HepG2 (cell line): ENCODE results near the gene RAB32. TPM values are rescaled to one million over a fixed set of nuclear protein-coding genes. Genes with fewer than 3 reads are reported as not detected.

Source experiments
- CHD2 ChIP-seq: IDR thresholded peaks from 2 replicates; pipeline ENCODE4 v1.6.1; 2011; ENCODE audit warnings: low read depth, low read length, improper control_type of control experiment
- ELF4 ChIP-seq: sonication (generic); formaldehyde crosslinking; IDR thresholded peaks from 2 replicates; pipeline ENCODE4 v1.5.0; 2020; ENCODE audit warnings: missing genetic modification reagents, mild to moderate bottlenecking, moderate library complexity, borderline replicate concordance
- HNF1B ChIP-seq: sonication (generic); formaldehyde crosslinking; IDR thresholded peaks from 2 replicates; pipeline ENCODE4 v1.5.1; 2020; ENCODE audit warnings: mild to moderate bottlenecking, moderate library complexity, missing genetic modification reagents
- KMT2B ChIP-seq: IDR thresholded peaks from 2 replicates; pipeline ENCODE4 v1.6.1; 2016; ENCODE audit warnings: missing genetic modification reagents, missing compliant biosample characterization
- MED13 ChIP-seq: sonication (generic); formaldehyde crosslinking; IDR thresholded peaks from 2 replicates; pipeline ENCODE4 v1.5.0; 2020; ENCODE audit warnings: missing genetic modification reagents
- MYPOP ChIP-seq: sonication (generic); formaldehyde crosslinking; IDR thresholded peaks from 2 replicates; pipeline ENCODE4 v1.8.1; 2023; ENCODE audit warnings: mild to moderate bottlenecking, moderate library complexity, missing genetic modification reagents
- MZF1 ChIP-seq: sonication (generic); formaldehyde crosslinking; IDR thresholded peaks from 2 replicates; pipeline ENCODE4 v1.8.1; 2023; ENCODE audit warnings: mild to moderate bottlenecking, missing genetic modification reagents, borderline replicate concordance
- NFE2 ChIP-seq: sonication (generic); formaldehyde crosslinking; IDR thresholded peaks from 2 replicates; pipeline ENCODE4 v1.4.0; 2020; ENCODE audit warnings: missing genetic modification reagents
- RBFOX2 ChIP-seq: fragments of 200-400 bp; formaldehyde crosslinking; IDR thresholded peaks from 2 replicates; pipeline ENCODE4 v1.6.1; 2017; ENCODE audit warnings: low read depth, mild to moderate bottlenecking, low read length
- RBM22 ChIP-seq: fragments of 200-400 bp; formaldehyde crosslinking; optimal IDR thresholded peaks from 2 replicates; pipeline ENCODE3; 2017; ENCODE audit warnings: mild to moderate bottlenecking, low read length, moderate library complexity
- SIX4 ChIP-seq: sonication (generic); formaldehyde crosslinking; IDR thresholded peaks from 2 replicates; pipeline ENCODE4 v1.4.0; 2020; ENCODE audit warnings: missing genetic modification reagents
- SP2 ChIP-seq: sonication (generic); formaldehyde crosslinking; IDR thresholded peaks from 2 replicates; pipeline ENCODE4 v1.5.1; 2020; ENCODE audit warnings: mild to moderate bottlenecking, missing genetic modification reagents
- ZNF101 ChIP-seq: sonication (generic); formaldehyde crosslinking; IDR thresholded peaks from 2 replicates; pipeline ENCODE4 v1.4.0; 2020; ENCODE audit warnings: mild to moderate bottlenecking, low read depth, missing genetic modification reagents, borderline replicate concordance
- ZNF3 ChIP-seq: IDR thresholded peaks from 2 replicates; pipeline ENCODE4 v1.7.0; 2017; ENCODE audit warnings: inconsistent platforms
- ZNF33B ChIP-seq: sonication (generic); formaldehyde crosslinking; IDR thresholded peaks from 2 replicates; pipeline ENCODE4 v1.5.1; 2020; ENCODE audit warnings: mild to moderate bottlenecking, missing genetic modification reagents
- ZNF354B ChIP-seq: sonication (generic); formaldehyde crosslinking; IDR thresholded peaks from 2 replicates; pipeline ENCODE4 v1.8.0; 2022; ENCODE audit warnings: mild to moderate bottlenecking, missing genetic modification reagents
- ZNF446 ChIP-seq: sonication (generic); formaldehyde crosslinking; IDR thresholded peaks from 2 replicates; pipeline ENCODE4 v1.5.0; 2020; ENCODE audit warnings: mild to moderate bottlenecking, missing genetic modification reagents
- ZNF547 ChIP-seq: sonication (generic); formaldehyde crosslinking; IDR thresholded peaks from 2 replicates; pipeline ENCODE4 v1.5.1; 2020; ENCODE audit warnings: mild to moderate bottlenecking, missing genetic modification reagents
- ZNF569 ChIP-seq: sonication (generic); formaldehyde crosslinking; IDR thresholded peaks from 2 replicates; pipeline ENCODE4 v1.5.0; 2020; ENCODE audit warnings: mild to moderate bottlenecking, missing genetic modification reagents, moderate library complexity, borderline replicate concordance
- polyA plus RNA-seq, 8 experiments: library from polyadenylated mRNA; depleted of rRNA in 3 of 8; stranded (reverse) in 7 of 8; unstranded in 1 of 8; fragments of >200 nt; fragmentation: Illumina TruSeq in 4 of 8; extraction: Trizol in 4 of 8; gene quantifications; 2 replicates each; pipeline versions ENCODE4 v1.2.1 to v1.2.3, GENCODE V29; 2011 to 2016; ENCODE audit warnings: low read depth in 4 of 8, missing spikeins in 1 of 8, mixed read lengths in 1 of 8; ENCODE audit not compliant: insufficient read depth in 1 of 8
- total RNA-seq, 5 experiments: library from RNA; depleted of rRNA; stranded (reverse); fragments of >200 nt; fragmentation: Illumina TruSeq; extraction: Trizol; gene quantifications; 2 replicates each; pipeline ENCODE4 v1.2.3, GENCODE V29; 2016; ENCODE audit warnings: low read depth in 1 of 5
- TF ChIP-seq, protein P1 (sequence below): sonication (generic); formaldehyde crosslinking; IDR thresholded peaks from 2 replicates; pipeline ENCODE4 v1.5.0; 2020; ENCODE audit warnings: mild to moderate bottlenecking, missing genetic modification reagents
- TF ChIP-seq, protein P2 (sequence below): sonication (generic); formaldehyde crosslinking; IDR thresholded peaks from 2 replicates; pipeline ENCODE4 v1.5.1; 2020; ENCODE audit warnings: mild to moderate bottlenecking, missing genetic modification reagents
- TF ChIP-seq, protein P3 (sequence below): sonication (generic); formaldehyde crosslinking; IDR thresholded peaks from 2 replicates; pipeline ENCODE4 v1.5.0; 2020; ENCODE audit warnings: missing genetic modification reagents, mild to moderate bottlenecking, borderline replicate concordance

RAB32 gene
- total and polyA plus RNA-seq, 2 of the 13 experiments (the other 11 are each of a cell fraction or from before 2014, with no cell fraction given) = 43.7 to 93.9 TPM

- TF ChIP-seq, protein P1, sequence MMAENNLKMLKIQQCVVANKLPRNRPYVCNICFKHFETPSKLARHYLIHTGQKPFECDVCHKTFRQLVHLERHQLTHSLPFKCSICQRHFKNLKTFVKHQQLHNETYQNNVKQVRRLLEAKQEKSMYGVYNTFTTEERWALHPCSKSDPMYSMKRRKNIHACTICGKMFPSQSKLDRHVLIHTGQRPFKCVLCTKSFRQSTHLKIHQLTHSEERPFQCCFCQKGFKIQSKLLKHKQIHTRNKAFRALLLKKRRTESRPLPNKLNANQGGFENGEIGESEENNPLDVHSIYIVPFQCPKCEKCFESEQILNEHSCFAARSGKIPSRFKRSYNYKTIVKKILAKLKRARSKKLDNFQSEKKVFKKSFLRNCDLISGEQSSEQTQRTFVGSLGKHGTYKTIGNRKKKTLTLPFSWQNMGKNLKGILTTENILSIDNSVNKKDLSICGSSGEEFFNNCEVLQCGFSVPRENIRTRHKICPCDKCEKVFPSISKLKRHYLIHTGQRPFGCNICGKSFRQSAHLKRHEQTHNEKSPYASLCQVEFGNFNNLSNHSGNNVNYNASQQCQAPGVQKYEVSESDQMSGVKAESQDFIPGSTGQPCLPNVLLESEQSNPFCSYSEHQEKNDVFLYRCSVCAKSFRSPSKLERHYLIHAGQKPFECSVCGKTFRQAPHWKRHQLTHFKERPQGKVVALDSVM (CRISPR knock-in tag) = peak; percentile 15; the same call in 1 of the 2 replicates
- TF ChIP-seq CHD2 (no peak), ZNF3 (CRISPR knock-in tag) (no peak), ZNF569 (CRISPR knock-in tag) (no peak), SP2 (CRISPR knock-in tag) (peak; percentile 43; the same call in 1 of the 2 replicates), SIX4 (CRISPR knock-in tag) (no peak), ELF4 (CRISPR knock-in tag) (peak; percentile 83), RBM22 (no peak), ZNF33B (CRISPR knock-in tag) (no peak), HNF1B (CRISPR knock-in tag) (no peak), ZNF101 (CRISPR knock-in tag) (no peak), RBFOX2 (peak; percentile 76), MED13 (CRISPR knock-in tag) (no peak), ZNF354B (CRISPR knock-in tag) (no peak), NFE2 (CRISPR knock-in tag) (no peak), KMT2B (CRISPR knock-in tag) (peak; percentile 51; the same call in 1 of the 2 replicates), MYPOP (CRISPR knock-in tag) (peak; percentile 61; the same call in 1 of the 2 replicates), MZF1 (CRISPR knock-in tag) (no peak), ZNF446 (no peak), ZNF547 (CRISPR knock-in tag) (peak; percentile 63; the same call in 1 of the 2 replicates)
- TF ChIP-seq, protein P2, sequence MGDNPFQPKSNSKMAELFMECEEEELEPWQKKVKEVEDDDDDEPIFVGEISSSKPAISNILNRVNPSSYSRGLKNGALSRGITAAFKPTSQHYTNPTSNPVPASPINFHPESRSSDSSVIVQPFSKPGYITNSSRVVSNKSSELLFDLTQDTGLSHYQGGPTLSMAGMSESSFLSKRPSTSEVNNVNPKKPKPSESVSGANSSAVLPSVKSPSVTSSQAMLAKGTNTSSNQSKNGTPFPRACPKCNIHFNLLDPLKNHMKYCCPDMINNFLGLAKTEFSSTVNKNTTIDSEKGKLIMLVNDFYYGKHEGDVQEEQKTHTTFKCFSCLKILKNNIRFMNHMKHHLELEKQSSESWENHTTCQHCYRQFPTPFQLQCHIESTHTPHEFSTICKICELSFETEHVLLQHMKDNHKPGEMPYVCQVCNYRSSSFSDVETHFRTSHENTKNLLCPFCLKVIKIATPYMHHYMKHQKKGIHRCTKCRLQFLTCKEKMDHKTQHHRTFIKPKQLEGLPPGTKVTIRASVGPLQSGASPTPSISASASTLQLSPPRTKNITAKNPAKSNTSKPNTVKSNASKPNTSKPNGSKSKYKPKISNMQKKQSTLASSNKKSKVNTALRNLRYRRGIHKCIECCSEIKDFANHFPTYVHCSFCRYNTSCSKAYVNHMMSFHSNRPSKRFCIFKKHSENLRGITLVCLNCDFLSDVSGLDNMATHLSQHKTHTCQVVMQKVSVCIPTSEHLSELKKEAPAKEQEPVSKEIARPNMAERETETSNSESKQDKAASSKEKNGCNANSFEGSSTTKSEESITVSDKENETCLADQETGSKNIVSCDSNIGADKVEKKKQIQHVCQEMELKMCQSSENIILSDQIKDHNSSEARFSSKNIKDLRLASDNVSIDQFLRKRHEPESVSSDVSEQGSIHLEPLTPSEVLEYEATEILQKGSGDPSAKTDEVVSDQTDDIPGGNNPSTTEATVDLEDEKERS (CRISPR knock-in tag) = peak; percentile 71; the same call in 1 of the 2 replicates
- TF ChIP-seq, protein P3, sequence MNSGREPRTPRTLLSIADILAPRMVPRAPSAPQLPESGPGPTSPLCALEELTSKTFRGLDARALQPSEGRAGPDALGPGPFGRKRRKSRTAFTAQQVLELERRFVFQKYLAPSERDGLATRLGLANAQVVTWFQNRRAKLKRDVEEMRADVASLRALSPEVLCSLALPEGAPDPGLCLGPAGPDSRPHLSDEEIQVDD (CRISPR knock-in tag) = no peak
These were observed 445 bp downstream of the RAB32 start (continued) for GRCh38 chr6:146543940-146544615.
